ENCODE data around the gene MZT2A. TPM values are rescaled to one million over a fixed set of nuclear protein-coding genes. Genes with fewer than 3 reads are reported as not detected.
"Not testable (repeated sequence)": the region's sequence is repeated elsewhere in the genome, so short reads cannot be mapped to it uniquely, and the experiment has no call there.

The MZT2A gene
- total RNA-seq, 1 donor from 2014 or later = 107 TPM

- intact Hi-C loops (cut with micrococcal nuclease) = loop anchor here (2.0 to 5.0 kb wide), 7 partner anchors 67 to 1311 kb away; partner anchors contain the start of genes GPR148, IMP4, MZT2B and PLEKHB2
Measured at GRCh38 chr2:131493199-131493968, 1.2 kb upstream of the MZT2A start.

- intact Hi-C loops (cut with micrococcal nuclease) = loop anchor here (1.0 to 5.0 kb wide), 13 partner anchors 12 to 1310 kb away; partner anchors contain the start of genes CCDC74A, GPR148, IMP4 and MZT2B
Measured at GRCh38 chr2:131492418-131493198, 411 bp upstream of the MZT2A start.

- intact Hi-C loops (cut with micrococcal nuclease) = loop anchor here (5.0 kb wide), 4 partner anchors 384 to 1309 kb away; partner anchors contain the start of genes GPR148, MZT2B, PLEKHB2 and SMPD4
Measured at GRCh38 chr2:131491469-131491836, 744 bp downstream of the MZT2A start.

GRCh38 chr2:131490616-131491468, 1.4 kb downstream of the MZT2A start:
- intact Hi-C loops (cut with micrococcal nuclease) = loop anchor here (5.0 kb wide), 4 partner anchors 384 to 1309 kb away; partner anchors contain the start of genes GPR148, MZT2B, PLEKHB2 and SMPD4

- intact Hi-C loops (cut with micrococcal nuclease) = no loop called here
Measured at GRCh38 chr2:131488306-131489205, 3.6 kb downstream of the MZT2A start.

GRCh38 chr2:131486201-131486902, 5.8 kb downstream of the MZT2A start:
- intact Hi-C loops (cut with micrococcal nuclease) = not testable (repeated sequence)

GRCh38 chr2:131484906-131485460, 7.2 kb downstream of the MZT2A start:
- intact Hi-C loops (cut with micrococcal nuclease) = not testable (repeated sequence)

- intact Hi-C loops (cut with micrococcal nuclease) = not testable (repeated sequence)
Measured at GRCh38 chr2:131483981-131484820, 8.0 kb downstream of the MZT2A start.

GRCh38 chr2:131482506-131483155, 9.6 kb downstream of the MZT2A start:
- intact Hi-C loops (cut with micrococcal nuclease) = not testable (repeated sequence)

- intact Hi-C loops (cut with micrococcal nuclease) = not testable (repeated sequence)
Measured at GRCh38 chr2:131480351-131480750, 11.8 kb downstream of the MZT2A start.

- intact Hi-C loops (cut with micrococcal nuclease) = not testable (repeated sequence)
Measured at GRCh38 chr2:131478850-131479461, 13.2 kb downstream of the MZT2A start.

GRCh38 chr2:131478074-131478849, 13.9 kb downstream of the MZT2A start:
- intact Hi-C loops (cut with micrococcal nuclease) = not testable (repeated sequence)

- intact Hi-C loops (cut with micrococcal nuclease) = not testable (repeated sequence)
Measured at GRCh38 chr2:131477227-131477626, 15.0 kb downstream of the MZT2A start.

GRCh38 chr2:131476363-131476762, 15.8 kb downstream of the MZT2A start:
- intact Hi-C loops (cut with micrococcal nuclease) = not testable (repeated sequence)

GRCh38 chr2:131475831-131476230, 16.4 kb downstream of the MZT2A start, which contains the start of gene TUBA3D:
Gene TUBA3D (plus strand): TSS chr2:131476119. CDS start chr2:131476200, 81 bp downstream.
- intact Hi-C loops (cut with micrococcal nuclease) = no loop called here

- intact Hi-C loops (cut with micrococcal nuclease) = not testable (repeated sequence)
Measured at GRCh38 chr2:131473266-131473665, 18.9 kb downstream of the MZT2A start.

Data from T-helper 1 cell treated with Interleukin-12 subunit alpha and Interleukin-12 subunit beta and Interleukin-4 antibody, amounts not matched to agents 30 ng/mL and 1 ng/mL, for 36 hours (primary cell).